Measurements from ENCODE around the gene SMC5.

DNA sequence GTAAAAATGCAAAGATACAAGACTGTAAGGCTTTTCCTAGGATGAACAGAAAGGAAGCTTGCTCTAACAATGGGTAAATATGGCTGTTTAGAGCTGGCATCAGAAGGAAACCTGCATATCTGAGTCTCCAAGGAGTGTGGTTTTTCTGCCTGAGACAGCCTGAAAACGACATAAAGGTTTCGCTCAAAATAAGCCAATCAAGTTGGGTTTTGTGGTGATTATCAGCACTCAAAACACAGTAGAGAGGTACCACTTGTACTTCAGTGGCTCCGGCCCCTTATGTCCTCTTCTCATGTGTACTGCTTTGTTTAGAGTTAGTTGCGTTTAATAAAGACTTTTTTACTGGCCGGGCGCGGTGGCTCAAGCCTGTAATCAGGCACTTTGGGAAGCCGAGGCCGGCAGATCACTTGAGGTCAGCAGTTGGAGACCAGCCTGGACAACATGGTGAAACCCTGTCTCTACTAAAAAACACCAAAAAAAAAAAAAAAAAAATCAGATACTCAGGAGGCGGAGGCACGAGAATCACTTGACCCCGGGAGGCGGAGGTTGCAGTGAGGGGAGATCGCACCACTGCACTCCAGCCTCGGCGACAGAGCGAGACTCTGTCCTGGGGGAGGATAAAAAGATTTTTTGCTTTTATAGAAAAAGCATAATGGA is 116.3 kb downstream of the SMC5 start:
- TF ChIP-seq, protein P1, sequence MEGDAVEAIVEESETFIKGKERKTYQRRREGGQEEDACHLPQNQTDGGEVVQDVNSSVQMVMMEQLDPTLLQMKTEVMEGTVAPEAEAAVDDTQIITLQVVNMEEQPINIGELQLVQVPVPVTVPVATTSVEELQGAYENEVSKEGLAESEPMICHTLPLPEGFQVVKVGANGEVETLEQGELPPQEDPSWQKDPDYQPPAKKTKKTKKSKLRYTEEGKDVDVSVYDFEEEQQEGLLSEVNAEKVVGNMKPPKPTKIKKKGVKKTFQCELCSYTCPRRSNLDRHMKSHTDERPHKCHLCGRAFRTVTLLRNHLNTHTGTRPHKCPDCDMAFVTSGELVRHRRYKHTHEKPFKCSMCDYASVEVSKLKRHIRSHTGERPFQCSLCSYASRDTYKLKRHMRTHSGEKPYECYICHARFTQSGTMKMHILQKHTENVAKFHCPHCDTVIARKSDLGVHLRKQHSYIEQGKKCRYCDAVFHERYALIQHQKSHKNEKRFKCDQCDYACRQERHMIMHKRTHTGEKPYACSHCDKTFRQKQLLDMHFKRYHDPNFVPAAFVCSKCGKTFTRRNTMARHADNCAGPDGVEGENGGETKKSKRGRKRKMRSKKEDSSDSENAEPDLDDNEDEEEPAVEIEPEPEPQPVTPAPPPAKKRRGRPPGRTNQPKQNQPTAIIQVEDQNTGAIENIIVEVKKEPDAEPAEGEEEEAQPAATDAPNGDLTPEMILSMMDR (conservative IDR thresholded peaks at IDR 0.05; ENCODE audit: low read length) = no peak
- TF ChIP-seq EZH2phosphoT487 (IDR thresholded peaks at IDR 0.05; ENCODE audit: borderline replicate concordance) = no peak

Data from Loucy (cell line).